G401 (cell line): ENCODE results near the gene TMED6. TPM values are rescaled to one million over a fixed set of nuclear protein-coding genes. Genes with fewer than 3 reads are reported as not detected.

Source experiments
- DNase-seq: peaks from one replicate; pipeline ENCODE4 v3.0.0-alpha.2; 2015; ENCODE audit warnings: low spot score
- in situ Hi-C: cut with HindIII; loops from 2 replicates; pipeline ENCODE4 v1.10.0; 2016; ENCODE audit warnings: low sequenced_read_pairs, mixed read lengths
- total RNA-seq: library from RNA; depleted of rRNA; stranded (reverse); fragments of >200 nt; shearing (Covaris generic); gene quantifications from 2 replicates; pipeline ENCODE4 v1.2.3, GENCODE V29; 2014

The TMED6 gene
- total RNA-seq, 1 experiment from 2014 or later: not detected

DNA sequence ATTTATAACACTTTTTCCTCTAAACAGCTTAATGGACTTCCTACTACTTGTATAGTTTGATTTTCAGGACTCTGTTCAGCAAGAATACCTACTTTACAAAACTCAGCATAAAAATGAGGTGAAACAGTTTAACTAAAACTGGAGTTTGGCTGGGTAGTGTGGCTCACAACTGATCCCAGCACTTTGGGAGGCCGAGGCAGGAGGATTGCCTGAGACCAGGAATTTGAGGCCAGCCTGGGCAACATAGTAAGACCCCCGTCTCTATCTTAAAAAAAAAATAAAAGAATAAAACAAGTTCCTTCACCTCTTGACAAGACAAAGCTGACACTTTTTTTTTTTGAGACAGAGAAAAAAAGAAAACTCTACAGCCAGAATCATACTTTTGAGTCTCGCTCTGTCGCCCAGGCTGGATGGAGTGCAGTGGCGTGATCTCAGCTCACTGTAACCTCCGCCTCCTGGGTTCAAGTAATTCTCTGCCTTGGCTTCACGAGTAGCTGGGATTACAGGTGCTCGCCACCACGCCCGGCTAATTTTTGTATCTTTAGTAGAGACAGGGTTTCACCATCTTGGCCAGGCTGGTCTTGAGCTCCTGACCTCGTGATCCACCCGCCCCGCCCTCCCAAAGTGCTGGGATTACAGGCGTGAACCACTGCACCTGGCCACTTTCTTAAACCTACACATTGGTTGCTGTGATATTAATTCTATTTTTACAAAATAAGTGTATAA lies 23.8 kb downstream of the TMED6 start:
- in situ Hi-C loops: no loop called here
- DNase-seq: no peak

GRCh38 chr16:69326172-69326873 lies 25.3 kb downstream of the TMED6 start:
- DNase-seq: no peak
- in situ Hi-C loops: no loop called here

DNA sequence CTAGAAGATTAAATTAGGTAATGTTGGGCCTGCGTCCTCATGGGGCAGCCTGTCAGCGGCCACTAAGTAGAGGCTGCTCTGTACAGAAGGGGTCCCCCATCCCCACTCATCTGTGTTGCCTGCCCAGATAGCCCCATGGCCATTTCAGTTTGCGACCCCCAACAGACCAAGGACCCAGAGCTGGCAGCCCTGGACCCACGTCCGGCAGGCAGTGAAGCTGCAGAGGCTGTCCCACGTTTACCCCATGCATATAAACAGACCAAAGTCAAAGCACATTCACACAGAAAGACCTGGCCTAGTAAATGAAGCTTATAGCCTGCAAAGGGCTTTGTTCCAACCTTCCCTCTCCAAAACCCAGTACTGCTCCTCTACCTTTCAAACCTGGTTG lies 25.8 kb downstream of the TMED6 start:
- in situ Hi-C loops: no loop called here
- no peak for DNase-seq

DNA sequence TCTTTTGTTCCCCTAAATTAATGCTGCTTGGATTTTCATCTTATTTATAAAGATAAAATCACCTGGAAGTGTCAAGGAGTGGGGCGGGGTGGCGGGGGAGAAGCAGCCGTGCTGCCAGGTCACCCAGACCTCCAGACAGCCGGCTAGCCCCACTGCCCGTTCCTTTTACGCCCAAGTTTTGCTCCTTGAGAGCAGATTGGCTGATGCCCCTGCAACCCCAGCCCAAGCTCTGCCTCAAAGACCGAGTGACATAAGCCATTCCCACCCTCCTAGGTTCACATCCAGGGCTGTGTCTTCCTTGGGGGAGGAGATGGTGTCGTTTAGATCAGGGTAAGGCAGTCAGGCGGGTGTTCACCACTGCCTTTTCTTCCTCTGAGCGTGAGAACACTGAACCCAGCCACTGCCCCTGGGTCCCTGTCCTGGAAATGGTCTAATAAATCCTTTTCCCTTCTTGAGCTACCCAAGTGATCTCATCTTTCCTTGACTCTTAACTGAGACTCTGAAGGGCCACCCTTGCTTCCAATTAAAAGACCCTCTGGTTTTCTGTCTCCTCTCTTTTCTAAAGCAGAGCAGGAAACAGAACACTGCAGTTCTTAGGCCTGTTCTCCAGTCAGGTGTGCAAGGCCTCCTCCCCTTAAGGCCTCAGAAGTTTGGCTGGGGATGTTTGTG lies 26.9 kb downstream of the TMED6 start:
- DNase-seq: no peak
- in situ Hi-C loops: no loop called here

DNA sequence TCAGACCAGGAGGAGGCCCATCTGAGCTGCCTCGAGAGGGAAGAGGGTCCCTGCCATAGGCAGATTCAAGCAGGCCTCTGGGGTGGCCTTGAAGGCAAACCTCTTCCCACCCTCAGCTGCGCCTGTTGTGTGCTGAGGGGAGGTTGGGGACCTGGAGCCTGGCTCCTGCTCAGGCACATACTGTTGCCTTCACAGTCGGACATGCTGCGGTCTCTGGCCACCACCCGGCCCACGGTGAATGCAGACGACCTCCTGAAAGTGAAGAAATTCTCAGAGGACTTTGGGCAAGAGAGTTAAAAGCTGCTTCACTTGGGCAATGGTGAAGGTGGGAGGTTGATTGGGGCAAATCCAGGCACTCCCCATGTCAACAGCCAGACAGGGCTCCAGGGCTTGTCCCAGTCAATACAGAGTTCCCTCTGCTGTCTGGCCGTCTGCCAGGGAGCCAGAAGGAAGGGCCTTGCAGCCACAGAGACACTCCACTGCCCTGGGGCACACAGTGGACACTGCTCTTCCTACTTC lies 27.5 kb downstream of the TMED6 start:
- DNase-seq: peak; percentile 74
- in situ Hi-C loops: no loop called here

- in situ Hi-C loops: no loop called here
- DNase-seq: no peak
Observed at GRCh38 chr16:69323415-69323814, 28.2 kb downstream of the TMED6 start.

DNA sequence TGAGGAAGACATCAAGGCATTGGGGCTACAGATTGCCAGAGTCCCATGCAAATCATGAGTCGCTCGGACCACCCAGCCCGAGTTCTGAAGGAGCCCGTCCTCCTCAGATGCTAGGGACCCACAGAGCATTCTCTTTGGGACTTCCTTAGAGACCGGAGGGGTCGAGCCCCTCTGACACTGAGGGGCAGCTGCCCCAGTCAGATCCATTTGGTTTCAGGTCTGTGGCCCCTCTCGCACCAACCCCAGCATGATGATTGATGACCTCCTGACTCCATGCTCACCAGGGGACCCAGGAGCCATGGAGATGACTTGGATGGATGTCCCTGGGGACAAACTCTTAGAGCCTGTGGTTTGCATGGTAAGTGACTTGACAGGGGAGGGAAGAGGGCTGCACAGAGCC lies 29.2 kb downstream of the TMED6 start:
- in situ Hi-C loops: no loop called here

DNA sequence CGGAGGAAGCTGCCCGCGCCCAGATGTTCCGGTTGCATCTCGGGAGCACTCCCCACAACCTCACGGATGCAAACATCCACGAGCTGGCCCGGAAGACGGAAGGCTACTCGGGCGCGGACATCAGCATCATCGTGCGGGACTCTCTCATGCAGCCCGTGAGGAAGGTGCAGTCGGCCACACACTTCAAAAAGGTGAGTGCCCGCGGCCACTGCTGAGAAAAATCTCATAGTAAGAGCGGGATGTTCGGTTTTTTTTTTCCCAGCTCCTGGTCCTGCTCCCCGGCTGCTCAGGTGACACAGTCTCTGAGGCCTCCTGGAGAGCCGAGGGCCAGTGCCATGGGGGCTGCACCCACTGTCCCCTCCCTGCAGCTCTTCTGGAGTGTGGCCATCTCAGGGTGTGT lies 30.5 kb downstream of the TMED6 start:
- in situ Hi-C loops: no loop called here
- DNase-seq: no peak

More for the DNA sequence above, 29.2 kb downstream of the TMED6 start:
- no peak for DNase-seq

DNA sequence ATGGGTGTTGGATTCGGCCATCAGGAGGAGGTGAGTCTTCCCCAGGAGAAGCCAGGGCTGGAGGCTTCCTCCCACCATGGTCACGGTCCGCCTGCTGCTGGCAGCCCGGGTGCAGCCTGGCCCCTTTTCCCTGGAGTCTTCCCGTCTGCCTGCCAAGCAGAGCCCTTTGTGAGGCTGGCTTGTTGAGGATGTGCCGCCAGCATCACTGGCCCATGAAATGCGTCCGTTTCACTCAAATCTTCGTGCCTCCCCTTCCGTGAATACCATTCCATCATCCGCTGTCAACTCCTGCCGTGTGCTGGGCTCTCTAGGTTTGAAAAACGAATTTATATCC lies 30.9 kb downstream of the TMED6 start:
- in situ Hi-C loops: no loop called here

GRCh38 chr16:69319826-69320739 lies 31.5 kb downstream of the TMED6 start:
- in situ Hi-C loops: no loop called here
- DNase-seq: no peak

More for the DNA sequence above, 30.9 kb downstream of the TMED6 start:
- no peak for DNase-seq

- in situ Hi-C loops: no loop called here
- no peak for DNase-seq
Observed at GRCh38 chr16:69319381-69319780, 32.2 kb downstream of the TMED6 start.

GRCh38 chr16:69318911-69319289 lies 32.7 kb downstream of the TMED6 start:
- in situ Hi-C loops: no loop called here
- DNase-seq: no peak

DNA sequence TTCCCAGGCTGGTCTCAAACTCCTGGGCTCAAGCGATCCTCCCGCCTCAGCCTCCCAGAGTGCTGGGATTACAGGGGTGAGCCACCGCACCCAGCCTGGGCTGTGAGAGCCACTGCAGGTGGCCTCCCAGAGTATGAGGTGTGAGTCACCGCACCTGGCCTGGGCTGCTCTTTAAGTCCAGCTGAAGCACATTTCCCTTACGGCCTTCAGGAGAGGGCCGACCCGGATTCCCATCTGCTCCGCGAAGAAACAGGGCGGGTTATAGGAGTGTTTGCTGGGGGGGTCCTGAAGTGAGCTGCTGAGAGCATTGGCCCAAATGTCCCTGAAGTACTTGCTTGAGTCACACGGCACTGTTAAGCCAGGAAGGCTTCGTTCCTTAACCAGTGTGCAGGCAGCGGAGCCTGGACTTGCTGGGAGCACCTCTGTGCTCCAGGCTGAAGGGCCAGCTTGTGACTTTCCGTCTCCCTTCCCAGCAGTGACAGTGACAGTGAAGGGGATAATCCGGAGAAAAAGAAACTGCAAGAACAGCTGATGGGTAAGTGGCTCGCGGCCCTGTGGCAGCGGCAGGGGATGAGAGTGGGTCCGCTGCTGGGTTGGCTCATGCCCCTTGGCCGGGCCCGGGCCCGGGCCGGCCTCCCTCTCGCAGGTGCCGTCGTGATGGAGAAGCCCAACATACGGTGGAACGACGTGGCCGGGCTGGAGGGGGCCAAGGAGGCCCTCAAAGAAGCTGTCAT lies 33.2 kb downstream of the TMED6 start:
- no peak for DNase-seq
- in situ Hi-C loops: no loop called here

DNA sequence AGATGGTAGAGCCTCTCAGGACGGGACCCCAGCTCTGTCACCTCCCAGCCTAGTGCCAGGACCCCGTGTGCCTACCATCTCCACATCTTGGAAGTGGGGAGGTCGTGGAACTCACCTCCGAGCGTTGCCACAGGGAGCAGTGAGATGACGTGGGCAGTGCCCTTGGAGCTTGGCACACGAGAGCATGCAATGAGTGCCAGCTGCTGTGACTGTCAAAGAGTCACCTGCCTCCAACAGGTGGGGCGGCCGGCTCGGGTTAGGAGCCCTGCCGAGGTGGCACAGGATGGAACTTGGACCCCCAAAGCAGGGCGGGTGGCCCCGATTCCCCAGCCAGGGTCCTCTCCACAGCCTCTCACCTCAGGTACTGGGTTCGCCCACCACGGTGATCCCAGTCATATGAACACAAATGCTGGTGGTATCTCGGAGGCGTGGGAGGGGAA lies 35.0 kb downstream of the TMED6 start:
- DNase-seq: no peak
- in situ Hi-C loops: no loop called here

DNA sequence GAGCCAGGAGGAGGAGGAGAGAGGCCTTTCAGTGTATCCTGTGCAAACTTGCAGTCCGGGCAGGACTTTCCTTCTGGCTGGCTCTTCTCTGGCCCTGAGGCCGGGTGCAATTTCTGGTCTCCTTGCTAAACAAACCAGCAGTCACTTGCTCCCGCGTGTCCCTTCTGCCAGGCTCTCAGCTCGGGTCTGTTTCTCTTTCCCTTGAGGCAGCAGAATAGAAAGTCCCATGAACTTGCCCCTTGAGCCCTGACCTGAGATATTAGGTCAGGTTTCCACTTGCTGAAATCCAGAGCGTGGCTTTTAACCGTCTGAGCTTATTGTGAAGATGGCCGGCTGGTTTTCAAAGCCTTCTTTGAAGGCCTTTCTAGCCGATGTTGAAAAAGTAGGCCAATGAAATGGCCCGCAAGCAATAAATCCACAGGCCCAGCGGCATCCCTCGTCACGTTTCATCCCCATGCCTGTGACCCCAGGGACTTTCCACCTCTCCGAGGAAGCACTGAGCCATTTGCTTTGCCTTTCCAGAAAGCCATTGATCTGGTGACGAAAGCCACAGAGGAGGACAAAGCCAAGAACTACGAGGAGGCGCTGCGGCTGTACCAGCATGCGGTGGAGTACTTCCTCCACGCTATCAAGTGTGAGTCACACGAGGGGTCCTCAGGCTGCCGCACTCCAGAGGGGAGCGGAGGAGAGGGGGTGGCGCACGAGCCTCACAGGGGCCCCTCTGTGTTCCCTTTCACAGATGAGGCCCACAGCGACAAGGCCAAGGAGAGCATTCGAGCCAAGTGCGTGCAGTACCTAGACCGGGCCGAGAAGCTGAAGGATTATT lies 35.9 kb downstream of the TMED6 start:
- DNase-seq: no peak
- in situ Hi-C loops: no loop called here

- in situ Hi-C loops: no loop called here
- no peak for DNase-seq
Observed at GRCh38 chr16:69314534-69314933, 37.1 kb downstream of the TMED6 start.

DNA sequence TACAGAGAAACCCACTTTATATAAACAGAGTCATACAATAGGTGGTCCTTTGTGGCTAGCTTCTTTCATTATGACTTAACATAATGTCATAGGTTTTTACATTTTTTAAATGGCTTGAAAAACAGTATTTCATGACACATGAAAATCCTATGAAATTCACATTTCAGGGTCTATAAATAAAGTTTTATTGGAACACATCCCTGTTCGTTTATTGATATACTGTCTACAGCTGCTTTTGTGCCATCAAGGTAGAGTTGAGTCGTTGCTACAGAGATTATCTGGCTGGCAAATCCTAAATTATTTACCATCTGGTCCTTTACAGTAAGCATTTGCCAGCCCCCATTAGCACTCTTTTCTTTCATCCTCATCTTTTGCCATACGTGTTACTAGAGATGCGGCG lies 38.1 kb downstream of the TMED6 start:
- DNase-seq: no peak
- in situ Hi-C loops: no loop called here
